Measurements from ENCODE around the gene CXorf66.
"Not testable (repeated sequence)": the region's sequence is repeated elsewhere in the genome, so short reads cannot be mapped to it uniquely, and the experiment has no call there.

Gene CXorf66, protein sequence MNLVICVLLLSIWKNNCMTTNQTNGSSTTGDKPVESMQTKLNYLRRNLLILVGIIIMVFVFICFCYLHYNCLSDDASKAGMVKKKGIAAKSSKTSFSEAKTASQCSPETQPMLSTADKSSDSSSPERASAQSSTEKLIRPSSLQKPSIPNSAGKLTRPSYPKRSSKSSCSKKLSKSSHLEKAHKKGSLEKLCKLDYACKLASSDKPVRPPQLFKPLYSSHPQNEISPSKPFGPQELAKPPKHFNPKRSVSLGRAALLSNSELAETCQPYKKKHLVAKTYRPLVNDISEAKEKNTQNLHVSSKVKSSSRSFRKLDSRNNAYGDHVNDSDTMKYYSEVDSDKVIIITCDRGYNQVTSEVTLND

DNA sequence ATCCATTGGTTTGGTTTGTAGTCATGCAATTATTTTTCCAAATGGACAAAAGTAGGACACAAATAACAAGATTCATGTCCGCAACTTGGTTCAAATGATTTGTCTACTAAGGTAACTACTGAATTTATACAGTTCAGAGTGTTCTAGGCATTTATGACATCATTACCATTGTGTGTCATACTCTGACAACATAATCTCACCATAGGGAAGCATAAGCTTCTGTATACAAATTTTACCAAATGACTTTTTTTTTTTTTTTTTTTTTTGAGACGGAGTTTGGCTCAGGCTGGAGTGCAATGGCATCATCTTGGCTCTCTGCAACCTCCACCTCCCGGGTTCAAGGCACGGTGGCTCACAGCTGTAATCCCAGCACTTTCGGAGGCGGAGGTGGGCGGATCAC lies at the start of gene CXorf66:
Gene CXorf66 (minus strand): TSS at position 101 of the 400 bp plus-strand sequence. CDS start 25 bp downstream, at position 76.
- no peak for DNase-seq (ENCODE audit: low read depth)

DNA sequence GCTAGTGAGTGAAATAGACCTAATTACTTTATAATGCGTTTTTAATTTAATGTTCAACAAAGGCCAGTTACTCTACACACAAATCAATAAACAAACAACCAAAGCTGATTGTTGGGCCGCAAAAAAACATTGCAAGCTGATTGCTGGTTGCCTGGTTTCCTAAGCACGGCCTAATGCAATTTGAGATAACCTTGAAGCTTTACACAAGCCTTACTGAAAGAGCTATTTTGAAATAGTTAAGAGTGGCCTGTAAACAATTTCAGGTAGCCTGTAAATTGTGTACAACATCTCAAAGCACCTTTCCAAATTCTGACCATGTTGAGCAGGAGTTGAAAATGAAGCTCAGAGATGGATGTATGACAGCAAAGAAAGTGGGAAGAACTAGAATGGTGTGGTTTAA lies 17.5 kb upstream of the CXorf66 start:
- DNase-seq (ENCODE audit: low read depth), result no peak

DNA sequence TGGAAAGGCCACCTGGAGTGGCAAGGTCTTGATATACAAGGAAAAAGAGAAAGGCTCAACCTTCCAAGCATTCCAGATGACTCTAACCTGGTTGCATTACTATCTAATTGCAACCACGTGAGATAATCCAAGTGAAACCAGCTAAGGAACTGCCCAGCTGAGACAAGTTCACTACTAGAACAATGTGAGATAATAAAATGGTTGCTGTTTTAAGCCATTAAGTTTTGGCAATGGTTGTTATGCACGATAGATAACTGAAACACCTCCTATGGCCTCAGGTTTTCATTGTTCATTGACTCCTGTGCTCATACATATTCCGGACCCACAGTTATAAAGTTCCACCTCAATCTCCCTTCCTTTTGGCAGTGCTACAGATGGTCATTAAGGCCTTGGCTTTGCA lies 9.2 kb upstream of the CXorf66 start:
- DNase-seq (ENCODE audit: low read depth), result no peak

DNA sequence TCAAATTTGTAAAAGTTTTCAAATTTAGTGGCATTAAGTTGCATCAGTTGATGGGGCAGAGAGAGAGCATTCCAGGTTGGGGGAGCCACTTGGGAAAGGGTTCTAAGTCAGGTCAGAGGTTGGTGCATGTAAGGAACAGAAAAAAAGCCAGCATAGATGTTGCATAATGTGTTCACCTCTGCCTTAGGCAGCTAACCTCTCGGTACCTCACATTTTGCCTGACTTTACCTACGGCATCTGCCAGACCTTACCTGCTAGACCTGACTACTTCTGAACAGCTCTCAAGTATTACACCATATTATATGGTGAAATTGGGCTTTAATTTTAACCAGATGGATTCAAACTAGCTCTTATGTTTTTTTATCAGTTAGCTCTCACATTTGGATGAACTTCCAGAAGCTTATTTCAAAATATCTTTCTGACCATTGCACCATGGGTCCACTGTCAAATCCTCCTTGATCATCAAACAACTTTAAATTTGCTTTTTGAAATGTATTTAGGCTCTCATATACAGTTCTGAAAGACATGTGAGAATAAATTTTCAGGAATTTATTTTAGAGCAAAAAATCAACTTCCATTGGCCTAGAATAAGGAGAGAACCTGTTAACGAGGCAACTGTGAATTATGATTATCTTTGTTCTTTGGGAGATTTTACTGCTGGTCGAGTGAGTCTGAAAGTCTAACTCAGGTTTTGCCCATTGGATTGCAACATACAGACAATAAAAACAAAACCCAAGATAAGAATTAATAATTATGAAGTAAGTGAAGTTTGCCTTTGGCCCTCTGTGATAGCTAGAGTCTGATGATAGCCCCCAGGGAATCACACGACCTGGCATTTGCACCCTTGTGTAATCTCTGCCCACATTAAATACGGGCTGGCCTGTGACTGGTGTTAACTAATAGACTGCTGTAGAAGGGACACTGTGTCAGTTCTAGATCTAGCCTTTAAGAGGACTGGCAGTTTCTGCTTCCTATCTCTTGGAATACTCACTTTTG lies 7.6 kb upstream of the CXorf66 start:
- no peak for DNase-seq (ENCODE audit: low read depth)

DNA sequence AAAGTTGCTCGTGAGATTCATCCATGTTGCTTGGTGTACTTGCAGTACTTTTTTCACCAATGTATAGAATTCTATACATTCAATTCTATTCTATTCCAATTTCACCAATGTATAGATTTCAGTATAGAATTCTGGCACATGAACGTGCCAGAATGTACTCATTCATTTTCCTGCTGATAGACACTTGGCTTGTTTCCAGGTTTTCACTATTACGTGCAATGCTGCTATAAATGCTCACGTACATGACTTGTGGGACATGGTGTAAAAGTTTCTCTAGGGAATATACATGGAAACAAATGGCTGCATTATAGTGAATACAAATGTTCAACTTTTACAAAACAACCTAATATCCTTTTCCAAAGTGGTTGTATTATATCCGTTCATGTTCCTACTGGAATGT lies 6.8 kb upstream of the CXorf66 start:
- DNase-seq (ENCODE audit: low read depth), result no peak

DNA sequence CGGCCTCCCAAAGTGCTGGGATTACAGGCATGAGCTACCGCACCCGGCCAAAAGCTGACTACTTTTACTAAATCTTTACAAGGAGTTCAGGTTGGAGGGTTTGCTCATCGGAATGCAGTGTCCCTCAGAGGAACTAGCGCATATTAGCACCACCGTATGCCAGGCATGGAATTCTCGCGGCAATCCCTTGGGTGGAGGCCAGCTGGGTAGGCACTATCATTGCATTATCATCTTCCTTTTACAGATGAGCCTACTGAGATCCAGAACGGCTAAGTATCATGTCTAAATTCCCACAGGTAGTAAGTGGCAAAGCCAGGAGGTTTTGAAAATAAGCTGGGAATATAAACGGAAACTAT lies 6.1 kb upstream of the CXorf66 start:
- no peak for DNase-seq (ENCODE audit: low read depth)

DNA sequence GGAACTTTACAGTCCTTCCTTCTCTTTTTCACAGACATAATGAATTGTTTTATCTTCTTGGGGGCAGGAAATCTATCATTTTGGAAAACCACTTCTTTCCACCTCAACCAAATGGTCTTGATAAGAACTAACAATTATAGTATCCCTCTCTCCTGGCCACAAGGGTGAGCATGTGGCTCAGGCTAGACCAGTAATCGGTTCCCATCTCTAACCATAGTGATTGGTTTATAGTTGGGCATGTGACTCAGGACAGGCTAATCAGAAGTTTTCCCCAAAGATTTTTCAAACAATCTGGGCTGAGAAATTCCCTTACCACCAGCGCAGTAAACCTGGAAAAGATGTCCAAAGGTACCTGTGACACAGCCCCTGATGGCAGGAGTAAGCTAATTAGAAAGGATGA lies 4.0 kb upstream of the CXorf66 start:
- no peak for DNase-seq (ENCODE audit: low read depth)

DNA sequence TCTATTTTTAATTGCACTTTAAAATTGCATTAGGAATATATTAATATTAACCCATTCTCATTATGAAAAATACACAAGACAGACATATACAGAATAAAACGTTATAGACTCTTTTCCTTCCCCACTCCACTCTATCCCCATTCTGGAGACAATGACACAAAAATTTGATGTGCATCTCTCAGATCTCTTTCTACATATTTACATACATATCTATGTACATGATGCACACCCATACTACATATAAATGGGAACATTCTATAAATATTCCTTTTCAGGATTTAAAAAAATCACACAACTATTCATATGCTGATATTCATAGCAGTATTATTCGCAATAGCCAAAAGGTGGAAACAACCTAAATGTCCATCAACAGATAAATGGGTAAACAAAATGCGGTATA lies 2.4 kb upstream of the CXorf66 start:
- no peak for DNase-seq (ENCODE audit: low read depth)

DNA sequence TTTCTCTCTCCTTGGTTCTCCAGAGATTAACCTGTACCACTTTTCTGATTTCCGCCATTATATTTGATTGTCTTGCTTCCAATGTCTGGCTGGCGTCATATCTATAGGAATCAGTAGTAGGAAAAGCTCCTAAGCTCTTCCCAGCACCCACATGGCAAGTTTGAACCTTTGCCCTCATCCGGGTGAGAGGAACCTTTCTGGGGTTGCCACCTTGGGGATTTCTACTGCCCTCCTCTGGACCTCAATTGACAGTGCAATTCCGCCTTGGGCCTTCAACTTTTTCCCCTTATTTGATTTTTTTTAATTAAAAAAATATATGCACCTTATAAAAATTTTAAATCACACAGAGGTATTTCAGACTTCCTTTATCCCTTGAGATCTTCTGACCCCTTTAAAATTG lies 2.0 kb upstream of the CXorf66 start:
- DNase-seq (ENCODE audit: low read depth), result no peak

DNA sequence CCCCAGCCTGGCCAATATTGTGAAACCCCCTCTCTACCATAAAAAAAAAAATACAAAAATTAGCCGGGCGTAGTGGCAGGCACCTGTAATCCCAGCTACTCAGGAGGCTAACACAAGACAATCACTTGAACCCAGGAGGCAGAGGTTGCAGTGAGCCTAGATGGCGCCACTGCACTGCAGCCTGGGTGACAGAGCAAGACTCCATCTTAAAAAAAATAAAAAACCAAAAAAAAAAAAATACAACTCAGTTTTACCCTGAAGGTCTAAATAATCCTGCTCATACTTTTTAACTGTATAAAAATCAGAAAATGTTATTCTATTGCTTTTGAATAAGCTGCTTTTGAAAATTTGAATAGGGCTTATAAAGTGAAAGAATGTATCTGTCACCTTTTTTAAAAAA lies 838 bp upstream of the CXorf66 start:
- not testable (repeated sequence) for DNase-seq (ENCODE audit: low read depth)

DNA sequence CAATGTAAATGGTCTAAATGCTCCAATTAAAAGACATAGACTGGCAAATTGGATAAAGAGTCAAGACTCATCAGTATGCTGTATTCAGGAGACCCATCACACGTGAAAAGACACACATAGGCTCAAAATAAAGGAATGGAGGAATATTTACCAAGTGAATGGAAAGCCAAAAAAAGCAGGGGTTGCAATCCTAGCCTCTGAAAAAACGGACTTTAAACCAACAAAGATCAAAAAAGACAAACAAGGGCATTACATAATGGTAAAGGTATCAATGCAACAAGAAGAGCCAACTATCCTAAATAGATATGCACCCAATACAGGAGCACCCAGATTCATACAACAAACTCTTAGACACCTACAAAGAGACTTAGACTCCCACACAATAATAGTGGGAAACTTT lies 4.2 kb downstream of the CXorf66 start:
- not testable (repeated sequence) for DNase-seq (ENCODE audit: low read depth)

DNA sequence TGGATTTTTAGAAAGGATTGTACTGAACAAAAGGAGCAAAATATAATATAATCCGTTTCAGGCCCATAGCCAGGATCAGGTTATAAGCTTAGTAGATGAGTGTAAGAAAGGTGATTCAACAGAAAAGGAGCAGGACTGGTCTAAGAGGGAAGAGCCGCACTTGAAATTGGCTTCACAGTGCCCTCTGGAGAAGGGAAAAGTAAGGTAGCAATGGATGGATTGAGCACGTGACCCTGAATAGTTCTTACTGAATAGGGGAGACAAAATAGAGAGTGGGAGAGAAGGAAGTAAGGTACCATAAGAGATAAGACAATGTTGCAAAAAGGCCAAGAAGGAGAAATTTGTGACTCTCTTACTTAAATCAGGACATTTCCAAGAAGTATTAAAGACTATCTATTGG lies 15.6 kb downstream of the CXorf66 start:
- DNase-seq (ENCODE audit: low read depth), result no peak

DNA sequence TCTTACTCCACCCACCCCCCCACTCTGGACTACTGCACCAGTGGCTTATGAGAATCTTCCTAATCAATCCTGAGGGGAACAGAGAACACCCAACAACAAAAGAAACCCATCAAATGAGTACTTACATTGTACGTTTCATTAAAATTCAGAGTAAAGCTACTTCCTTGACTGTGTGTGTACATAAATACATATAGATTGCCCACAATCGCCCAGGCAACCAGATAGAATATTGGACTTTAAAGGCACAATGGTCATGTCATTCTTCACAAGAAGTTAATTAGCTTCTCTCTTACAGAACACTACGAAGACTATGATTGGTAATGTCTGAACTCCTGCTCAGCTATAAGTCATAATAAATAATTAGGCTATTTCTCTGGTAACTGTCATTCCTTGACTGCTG lies 20.2 kb downstream of the CXorf66 start:
- no peak for DNase-seq (ENCODE audit: low read depth)

DNA sequence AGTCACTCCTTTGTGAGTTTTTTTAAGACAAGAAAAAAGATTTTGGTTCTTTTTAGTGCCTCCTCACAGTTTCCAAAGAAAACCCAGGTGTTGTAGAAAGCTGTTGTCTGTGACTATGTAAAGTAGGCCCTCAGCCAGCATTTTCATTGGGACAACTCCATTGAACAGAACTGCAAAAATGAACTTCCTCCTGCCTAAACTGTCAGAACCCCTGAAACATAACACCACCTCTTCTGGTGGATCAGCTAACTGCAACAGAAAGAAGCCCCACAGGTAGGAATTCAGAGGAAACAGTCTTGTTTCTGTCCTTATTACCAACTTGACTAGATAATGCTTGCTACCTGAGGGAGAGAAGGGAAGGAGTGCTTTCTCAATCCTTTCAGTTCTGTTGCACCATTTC lies 29.1 kb downstream of the CXorf66 start:
- no peak for DNase-seq (ENCODE audit: low read depth)

DNA sequence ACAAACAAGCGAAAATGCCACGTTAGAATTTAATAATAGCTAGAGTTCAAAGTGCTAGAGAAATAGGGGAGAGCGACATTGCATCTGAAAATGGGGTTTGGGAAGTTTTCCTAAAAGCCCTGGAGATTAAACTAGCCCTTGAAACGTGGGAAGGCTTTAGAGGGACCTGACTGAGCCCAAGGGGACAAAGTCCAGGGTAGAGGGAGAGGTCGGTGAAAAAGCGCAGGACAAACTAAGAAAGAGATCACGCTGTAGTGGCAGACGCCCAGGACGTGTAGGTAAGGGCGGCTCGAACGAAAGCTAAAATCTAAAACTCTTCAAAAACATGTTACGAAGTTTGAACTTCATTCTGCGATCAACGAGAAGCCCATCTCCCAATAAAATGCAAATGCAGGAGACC lies 31.4 kb downstream of the CXorf66 start:
- DNase-seq (ENCODE audit: low read depth), result no peak

DNA sequence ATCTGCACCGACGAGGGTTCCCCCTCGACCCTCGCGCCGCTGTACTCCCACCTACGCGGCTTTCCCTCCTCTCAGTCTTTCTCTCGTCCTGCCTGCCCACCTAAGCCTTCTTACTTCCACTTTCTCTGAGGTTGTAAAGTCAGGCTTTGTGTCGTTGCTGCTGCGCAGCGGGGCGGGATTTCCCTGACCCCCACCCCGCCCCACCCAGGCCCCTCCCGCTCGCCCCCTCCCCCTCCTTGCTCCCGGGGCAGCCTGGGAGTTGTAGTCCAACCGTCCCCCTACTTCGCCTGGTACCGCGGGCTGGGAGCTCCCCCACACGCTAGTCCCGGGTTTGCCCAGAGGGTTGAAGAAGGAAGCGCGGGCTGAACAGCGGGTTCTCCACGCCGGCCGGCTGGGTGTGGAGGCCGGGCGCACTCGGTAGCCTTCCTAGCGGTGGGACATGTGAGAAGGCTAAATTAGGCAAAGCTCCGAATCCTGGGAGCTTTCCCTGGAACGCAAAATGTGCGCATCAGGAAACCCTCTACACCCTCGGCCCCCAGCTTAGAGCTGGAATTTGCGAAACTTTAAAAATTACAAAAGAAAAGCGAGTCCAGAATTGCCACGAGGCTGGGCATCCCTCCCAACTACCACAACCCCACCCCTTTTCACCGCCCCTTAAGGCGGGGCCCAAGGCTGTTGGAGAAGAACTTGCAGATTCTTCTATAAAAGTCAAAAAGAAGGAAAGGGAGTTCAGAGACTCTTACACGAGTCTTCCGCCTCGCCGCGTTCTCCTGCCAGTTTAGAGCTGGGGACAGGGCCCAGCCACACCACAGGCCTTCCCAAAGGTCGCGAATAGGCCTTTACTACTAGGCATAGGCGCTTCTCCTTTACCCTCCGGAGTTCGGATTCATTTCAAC lies 32.2 kb downstream of the CXorf66 start, which contains the start of gene ATP11C:
Gene ATP11C (minus strand): TSS at position 153 of the 896 bp plus-strand sequence. CDS start 1,011 bp downstream, outside the sequence.
- peak; percentile 86 for DNase-seq (ENCODE audit: low read depth)

DNA sequence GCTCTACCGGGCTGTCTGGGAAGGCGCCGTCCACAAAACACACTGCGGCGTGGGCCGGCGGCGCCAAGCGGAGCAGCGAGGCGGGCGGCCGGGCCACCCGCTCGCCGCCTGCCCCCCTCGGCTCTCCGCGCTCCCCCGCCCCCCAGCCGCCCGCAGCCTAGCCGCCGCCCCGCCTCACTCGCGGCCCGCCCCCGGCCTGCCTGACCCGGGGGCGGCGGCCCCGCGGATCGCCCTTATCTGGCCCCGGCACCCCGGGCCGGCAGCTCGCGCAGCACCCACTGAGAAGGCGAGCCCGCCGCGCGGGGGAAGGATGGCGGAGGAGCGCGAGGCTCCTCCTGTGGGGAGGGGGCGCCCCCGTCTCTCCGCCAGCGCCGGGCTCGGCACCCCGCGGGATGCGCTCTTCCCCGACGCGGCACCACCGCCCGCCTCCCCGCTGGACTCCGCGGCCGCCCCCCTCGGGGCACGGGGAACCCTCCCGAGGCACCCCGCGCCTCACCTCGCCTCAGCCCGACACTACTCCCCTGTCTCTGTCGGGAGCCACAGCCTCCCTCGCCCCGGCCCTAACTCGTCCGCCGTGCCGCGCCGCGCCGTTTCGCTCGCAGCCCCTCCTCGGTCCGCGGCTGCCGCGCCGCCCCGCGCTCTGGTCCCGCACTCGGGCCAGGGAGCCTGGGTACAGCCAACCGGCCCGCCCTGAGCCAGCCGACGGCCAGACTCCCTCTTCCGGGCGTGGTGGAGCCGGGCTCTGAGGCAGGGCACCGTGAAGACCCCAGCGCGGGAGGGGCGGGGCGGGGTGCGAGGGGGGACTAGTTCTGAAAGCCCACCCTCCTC lies 33.0 kb downstream of the CXorf66 start:
- DNase-seq (ENCODE audit: low read depth), result peak; percentile 24

DNA sequence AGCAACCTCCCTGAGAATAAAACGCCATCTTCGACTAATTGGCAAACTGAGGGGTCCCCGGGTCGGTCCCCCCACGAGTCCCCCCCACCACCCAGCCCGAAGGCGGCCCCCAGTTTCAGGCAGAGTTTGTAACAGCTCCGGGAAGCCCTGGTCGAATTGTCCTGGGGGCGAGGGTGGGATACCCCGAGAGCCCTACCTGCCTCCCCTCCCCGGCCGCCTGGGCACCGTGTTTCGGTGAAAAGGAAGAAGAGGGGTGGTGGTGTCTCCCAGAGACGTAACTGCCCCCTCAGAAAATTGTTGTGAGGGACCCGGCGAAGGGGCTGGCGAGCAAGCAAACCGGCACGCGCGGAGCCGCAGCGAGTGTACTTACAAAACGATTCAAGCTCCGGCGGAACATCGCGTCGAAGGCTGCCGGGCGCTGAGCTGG lies 33.7 kb downstream of the CXorf66 start:
- DNase-seq (ENCODE audit: low read depth), result no peak

DNA sequence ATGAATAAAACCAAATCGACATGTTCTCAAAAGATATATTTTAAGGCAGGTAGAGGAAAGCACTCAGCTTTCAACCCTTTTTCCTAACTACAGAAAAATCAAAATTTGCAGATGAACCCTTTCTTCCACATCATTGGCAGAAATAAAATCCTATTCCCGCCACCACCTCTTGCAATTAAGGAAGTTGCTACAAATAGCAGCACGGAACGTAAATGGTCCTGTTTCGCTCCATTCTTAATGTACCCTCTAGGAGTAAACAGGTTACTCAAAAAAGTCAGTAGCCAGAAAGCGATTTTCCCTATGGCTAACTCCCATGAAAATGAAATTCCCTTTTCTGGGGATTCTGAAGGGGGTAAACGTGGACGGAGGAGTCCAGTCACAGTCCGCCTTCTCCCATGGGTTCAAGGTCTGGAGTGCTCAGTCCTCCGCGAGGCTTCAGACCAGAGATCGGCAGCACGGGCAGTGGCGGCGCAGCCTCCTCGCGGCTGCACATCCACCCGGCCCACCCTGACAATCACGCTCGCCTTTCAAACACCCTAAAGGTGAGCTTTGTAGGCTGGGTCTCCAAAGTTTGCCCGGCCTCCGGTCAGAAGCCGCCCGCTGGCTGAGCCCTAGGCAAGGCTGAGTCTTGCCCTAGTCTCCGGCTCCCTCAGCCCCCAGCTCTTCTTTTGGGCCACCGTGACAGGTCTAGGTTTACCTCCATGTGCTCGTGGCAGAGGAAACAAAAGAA lies 34.2 kb downstream of the CXorf66 start:
- DNase-seq (ENCODE audit: low read depth), result no peak

DNA sequence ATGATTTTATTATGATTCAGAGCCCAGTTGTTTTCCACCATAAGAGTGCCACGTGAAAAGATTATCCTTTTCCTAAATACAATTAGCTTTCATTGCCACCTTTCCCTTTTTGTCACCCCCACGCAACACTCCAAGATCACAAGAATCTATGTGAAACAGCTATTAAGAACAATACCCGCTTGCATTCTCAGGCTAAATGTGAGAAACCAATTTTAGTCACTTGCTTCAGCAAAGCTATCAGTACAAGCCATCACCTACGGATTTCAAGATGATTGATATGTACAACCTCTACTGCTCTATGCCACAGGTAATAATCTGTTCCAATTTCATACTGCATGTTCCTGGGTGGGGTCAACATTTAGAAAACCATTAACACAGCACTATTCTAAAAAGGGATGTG lies 34.9 kb downstream of the CXorf66 start:
- DNase-seq (ENCODE audit: low read depth), result no peak
